Kidney tubule cell (primary cell): ENCODE measurements around the gene CLEC17A.
"Not testable (repeated sequence)": the region's sequence is repeated elsewhere in the genome, so short reads cannot be mapped to it uniquely, and the experiment has no call there.

Source experiments
- DNase-seq: peaks from one replicate; pipeline ENCODE4 v3.0.0-alpha.2; 2018; ENCODE audit warnings: low spot score

CLEC17A gene

GRCh38 chr19:14559916-14560775 is 22.7 kb upstream of the CLEC17A start:
- DNase-seq: no peak

DNA sequence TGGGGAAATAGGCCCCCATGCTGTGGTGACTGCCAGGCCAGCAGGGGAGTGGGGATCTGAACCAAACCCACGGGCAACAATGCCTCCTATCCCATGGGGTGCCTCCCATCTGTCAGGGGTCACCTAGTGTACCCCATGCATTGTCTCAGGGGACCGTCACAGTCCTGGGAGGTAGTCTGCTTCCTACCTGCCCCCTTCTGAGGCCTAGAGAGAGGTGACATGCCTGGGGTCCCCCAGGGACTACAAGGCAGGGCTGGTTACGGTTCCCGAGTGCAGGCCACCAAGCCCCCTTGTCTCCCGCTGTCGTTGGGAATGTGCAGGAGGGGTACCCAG is 22.1 kb upstream of the CLEC17A start:
- DNase-seq: no peak

DNA sequence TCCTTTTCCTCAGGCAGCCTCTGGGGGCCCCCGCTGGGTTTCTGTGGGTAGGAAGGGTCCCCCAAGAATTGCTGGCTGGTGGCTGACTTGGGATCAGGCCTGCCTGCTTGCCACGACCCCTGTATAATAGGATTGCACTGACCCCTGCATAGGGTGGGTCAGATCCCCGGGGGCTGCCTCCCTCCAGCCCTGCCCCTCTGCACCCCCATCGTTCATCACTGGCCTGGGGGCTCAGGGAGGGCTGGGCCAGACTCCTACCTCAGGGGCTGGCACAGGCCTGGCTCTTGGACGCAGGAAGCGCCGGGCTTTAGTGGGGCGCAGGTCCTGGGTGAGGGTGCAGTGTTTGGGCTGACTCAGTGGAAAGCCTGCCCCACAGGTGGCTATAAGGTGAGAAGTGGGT is 21.6 kb upstream of the CLEC17A start:
- DNase-seq: no peak

DNA sequence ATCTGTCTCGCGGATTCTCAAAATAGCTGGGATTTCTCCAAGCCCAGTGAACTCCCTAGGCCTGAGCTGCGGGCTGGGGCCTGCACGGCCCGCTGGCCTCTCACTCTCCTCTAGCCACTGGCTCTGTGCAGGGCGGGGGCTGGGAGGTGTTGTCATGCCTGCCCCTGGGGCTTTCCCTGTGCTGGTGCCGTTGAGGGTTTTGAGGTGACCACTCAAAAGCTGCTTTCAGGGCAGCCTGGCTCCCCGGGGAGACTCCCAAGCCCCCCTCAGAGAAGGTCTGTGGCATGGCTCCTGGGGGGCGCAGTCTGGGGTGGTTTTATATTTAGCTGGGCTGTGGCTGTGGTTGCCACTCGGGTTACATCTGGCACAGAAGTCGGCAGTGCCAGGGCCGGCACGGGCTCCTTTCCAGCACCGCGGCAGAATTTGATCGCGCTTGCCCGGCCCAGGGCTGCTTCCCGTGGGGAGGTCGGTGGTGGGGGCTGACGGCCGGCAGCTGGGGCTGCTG is 21.0 kb upstream of the CLEC17A start:
- DNase-seq: peak; percentile 57

DNA sequence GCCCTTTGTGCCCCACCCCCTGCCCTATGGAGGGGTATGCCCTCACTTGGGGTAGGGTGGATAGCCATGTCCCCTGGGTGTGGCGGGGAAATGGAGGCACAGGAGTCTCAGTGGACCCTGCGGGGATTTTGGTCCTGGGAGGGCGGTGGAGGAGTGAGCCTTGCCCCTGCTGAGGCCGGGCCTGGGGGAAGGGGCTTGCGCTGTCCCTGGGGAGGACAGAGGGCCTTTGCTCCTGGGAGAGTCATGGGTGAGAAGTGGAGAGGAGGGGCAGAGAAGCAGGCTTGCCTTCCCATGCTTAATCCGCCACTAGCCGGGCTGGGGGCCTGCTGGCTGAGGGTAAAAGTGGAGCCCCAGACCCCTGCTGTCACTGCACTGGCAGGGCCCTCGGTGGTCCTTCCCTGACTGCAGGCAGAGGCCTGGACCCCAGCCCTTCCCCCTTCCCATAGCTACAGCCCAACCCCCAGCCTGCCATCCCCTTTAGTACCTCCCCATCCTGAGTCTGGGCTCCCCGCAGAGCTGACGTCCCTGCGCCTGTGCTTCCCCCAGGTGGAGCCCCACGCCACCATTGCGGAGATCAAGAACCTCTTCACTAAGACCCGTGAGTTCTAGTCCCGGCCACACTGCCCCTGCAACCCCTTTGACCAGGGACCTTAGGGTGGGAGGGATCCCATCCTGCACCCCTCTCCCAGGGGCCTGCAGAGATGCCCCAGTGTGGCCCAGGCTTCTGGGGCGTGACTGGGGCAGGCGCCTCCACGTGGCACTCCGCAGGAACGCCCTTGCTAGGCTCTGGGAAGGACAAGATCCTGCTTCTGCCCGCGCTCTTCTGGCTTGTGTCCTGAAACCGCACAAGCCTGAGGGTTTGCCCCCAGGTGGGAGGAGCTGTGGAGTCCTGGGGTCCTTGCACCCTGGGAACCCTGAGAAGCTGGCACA is 20.0 kb upstream of the CLEC17A start:
- DNase-seq: no peak

DNA sequence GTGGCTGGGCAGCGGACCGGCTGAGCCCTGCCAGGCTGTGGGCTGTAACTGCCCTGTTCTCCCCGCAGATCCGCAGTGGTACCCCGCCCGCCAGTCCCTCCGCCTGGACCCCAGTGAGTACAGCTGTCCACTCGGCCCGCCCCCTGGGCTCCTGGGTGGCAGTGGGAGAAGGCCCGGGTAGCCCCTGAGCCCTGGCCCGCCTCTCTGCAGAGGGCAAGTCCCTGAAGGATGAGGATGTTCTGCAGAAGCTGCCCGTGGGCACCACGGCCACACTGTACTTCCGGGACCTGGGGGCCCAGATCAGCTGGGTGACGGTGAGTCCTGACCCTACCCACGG is 19.3 kb upstream of the CLEC17A start:
- DNase-seq: no peak

DNA sequence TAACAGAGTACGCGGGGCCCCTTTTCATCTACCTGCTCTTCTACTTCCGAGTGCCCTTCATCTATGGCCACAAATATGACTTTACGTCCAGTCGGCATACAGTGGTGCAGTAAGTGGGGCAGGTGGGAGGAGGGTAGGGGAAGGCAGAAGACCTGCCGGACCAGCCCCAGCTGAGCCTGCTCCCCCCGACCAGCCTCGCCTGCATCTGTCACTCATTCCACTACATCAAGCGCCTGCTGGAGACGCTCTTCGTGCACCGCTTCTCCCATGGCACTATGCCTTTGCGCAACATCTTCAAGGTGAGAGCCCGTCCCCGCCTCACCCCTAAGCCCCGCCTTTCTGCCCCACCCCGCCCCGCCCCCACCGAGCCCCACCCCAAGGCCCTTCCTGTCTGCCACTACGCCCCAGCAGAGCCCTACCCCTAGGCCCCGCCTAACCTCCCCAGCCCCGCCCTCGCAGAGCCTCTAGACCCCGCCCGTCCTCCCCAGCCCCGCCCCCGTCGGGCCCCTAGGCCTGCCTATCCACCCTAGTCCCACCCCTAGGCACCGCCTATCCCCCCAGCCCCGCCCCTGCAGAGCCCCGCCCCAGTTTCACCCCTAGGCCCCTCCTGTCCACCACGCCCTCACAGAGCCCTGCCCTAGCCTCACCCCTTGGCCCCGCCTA is 18.8 kb upstream of the CLEC17A start:
- DNase-seq: no peak

GRCh38 chr19:14564652-14565297 is 18.1 kb upstream of the CLEC17A start:
- not testable (repeated sequence) for DNase-seq

- DNase-seq: no peak
Measured at GRCh38 chr19:14565298-14565679, 17.6 kb upstream of the CLEC17A start.

- no peak for DNase-seq
Measured at GRCh38 chr19:14565765-14566711, 16.8 kb upstream of the CLEC17A start.

DNA sequence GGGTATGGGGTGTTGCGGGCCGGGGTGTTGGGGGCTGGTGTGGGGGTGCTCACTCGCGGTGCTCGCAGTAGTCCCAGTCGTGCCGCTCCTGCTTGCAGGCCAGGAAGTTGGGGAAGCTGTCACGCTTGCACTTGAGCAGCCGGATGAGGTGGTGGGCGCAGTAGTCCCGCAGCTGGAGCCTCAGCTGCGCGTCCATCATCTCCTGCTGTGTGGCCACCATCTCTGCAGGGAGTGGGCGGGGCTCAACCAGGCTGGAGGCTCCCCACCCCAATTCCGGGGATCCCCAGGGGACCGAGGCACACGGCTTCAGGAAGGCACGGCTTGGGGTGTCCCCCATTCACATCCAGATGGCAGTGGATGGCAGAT is 16.2 kb upstream of the CLEC17A start:
- DNase-seq: no peak

GRCh38 chr19:14567079-14567478 is 15.8 kb upstream of the CLEC17A start:
- DNase-seq: no peak

GRCh38 chr19:14570864-14571527 is 11.9 kb upstream of the CLEC17A start:
- no peak for DNase-seq

DNA sequence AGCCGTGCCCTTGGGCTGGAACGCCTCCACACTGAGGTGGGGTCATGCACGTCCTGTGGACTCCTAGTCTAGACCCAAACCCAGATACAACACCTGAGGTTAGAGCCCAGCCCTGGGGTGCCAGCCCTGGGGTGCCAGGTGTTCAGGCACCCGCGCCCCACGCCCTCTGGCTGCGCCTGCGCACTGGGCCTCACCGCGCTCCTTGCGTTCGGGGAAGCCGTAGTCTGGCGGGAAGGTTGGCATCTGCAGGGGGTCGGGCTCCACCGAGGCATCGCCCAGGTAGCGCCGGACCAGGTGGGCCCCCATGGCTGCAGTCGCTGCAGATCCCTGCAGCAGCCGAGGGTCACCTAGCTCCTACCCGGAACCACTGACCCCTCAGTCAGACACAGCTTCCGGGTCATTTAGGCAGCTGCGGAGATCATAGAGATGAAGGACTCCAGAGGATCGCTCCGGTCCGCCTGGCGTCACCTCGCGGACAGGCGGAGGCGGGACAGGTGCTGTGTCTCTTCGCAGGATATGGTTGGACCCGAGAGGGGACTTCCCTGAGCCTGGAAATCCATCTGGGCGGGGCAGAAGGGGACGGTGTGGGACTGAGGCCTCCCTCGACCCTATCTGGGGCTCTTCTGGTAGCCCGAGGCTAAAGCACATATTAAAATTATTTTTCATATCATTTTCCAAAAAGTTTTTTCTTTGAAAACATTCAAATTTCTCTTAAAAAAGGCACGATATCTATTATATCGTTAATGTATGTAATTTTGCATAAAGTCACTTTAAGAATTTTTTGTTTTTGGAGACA is 11.0 kb upstream of the CLEC17A start, which contains the start of gene NDUFB7:
NDUFB7 (minus strand) TSS at position 372 of the 796 bp plus-strand sequence; CDS start at position 306, 66 bp downstream.
- DNase-seq: peak; percentile 96

GRCh38 chr19:14575428-14575980 is 7.4 kb upstream of the CLEC17A start:
- DNase-seq: no peak

GRCh38 chr19:14576363-14576762 is 6.5 kb upstream of the CLEC17A start:
- no peak for DNase-seq

DNA sequence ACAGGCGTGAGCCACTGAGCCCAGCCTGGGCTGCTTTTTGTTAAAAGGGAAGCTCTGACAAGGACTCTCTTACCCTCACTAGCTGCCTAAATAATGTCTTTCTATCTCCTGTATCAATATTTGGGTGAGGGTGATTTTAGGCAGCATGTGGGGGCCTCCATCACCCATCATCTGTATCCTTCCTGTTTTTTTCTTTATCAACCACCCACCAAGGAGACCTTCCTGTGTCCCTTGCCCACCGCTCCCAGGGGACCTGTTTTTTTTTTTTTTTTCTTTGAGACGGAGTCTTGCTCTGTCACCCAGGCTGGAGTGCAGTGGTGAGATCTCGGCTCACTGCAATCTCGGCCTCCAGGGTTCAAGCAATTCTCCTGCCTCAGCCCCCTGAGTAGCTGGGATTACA is 5.6 kb upstream of the CLEC17A start:
- no peak for DNase-seq

- no peak for DNase-seq
Measured at GRCh38 chr19:14577885-14578427, 4.9 kb upstream of the CLEC17A start.
